HG03469 (cell line): ENCODE measurements around the gene GBA2.

Source experiments
- ATAC-seq: cut with Tn5 transposase; IDR thresholded peaks from one replicate; pipeline ENCODE4 v1.9.1; 2021; ENCODE audit warnings: mild to moderate bottlenecking, moderate library complexity, moderate number of reproducible peaks; ENCODE audit not compliant: unreplicated experiment

The GBA2 gene

DNA sequence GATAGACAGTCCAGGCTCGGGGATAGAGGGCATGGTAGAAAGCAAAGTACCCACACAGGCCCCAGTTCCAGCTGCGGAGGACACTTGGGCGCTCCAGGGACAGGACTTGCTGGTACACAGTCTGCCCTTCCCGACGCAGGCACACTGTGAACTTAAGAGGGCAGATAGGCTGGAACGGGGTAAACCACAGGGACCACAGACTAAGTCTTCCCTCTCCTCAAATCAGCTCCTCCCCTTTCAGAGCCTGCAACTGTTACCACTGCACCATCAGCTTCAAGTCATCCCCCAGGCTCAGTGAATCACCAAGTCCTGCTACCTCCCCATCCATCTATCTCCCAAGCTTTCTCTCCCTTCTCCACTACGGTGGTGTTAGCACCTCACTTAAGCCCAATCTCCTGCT is 7.3 kb downstream of the GBA2 start:
- no peak for ATAC-seq

DNA sequence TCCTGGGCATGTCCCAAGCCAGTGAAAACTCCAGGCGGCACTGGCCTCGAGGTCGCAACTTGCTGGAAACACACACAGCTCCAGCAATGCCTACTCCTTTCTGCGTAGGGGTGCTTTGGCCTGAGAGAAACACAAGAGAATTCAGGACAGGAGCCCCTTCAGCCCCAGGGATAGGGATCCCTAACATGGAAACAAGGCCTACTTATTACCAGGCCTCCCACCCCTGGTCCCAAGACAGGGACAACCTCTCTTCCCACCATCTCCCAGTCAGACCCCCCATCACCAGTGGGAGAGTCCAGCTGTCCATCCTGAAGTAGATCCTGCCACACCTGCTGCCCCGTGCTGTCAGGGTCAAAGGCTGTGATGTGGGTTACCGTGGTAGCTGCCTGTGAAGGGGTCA is 8.8 kb downstream of the GBA2 start:
- no peak for ATAC-seq

DNA sequence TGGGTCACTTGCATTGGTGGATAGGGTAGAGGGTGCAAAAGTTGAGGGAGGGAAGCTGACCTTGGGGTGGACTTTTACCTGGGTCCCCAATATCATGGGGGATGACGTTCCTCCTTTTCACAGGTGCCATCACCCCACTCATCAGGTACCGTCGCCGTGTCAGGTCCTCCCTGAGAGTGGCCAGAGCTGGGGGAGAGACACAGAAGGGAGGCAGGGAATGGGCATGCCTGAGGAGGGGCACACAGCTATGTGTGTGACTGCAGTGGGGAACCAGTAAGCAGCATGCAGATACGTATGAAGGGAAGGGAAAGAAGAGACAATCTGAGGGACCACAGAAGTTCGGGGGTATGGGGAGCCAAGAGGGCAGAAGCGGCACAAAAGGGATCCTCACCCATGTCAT is 10.1 kb downstream of the GBA2 start:
- ATAC-seq, result no peak

DNA sequence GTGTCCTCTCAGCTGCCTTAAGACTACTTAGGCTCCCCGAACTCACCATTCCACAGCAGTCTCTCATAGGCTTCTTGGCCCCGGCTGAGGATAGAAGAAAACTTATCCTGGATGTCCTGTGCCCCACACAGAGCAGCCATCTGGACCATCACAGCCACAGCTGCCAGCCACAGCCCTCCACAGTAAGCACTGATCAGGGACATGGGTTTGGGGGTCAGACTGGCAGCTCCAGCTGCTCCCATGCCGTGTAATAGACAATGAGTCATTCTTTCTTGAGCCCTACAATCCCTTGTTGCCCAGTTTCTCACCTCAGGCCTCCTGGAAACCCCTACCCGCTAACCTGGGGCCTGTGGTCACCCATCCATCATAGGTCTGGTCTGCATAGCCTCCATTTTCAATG is 10.8 kb downstream of the GBA2 start:
- ATAC-seq, result no peak

DNA sequence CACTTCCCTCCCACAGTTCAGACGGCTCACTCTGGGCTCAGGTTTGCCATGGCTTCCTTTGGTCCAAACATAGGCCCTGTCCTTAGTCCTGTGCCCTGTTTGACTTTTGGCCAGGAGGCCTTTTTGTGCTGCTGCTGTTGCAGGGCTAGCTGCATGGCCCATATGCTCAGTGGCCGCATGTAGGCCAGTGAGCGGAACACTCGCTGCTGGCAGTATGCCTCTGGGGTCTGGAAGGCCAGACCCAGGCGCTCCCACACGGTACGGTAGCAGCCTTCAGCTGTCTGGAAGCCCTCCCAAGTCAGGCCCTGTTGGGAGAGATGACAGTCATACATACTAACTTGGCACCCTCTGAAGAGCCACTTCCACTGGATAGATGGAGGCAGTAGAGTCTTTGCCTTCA is 11.9 kb downstream of the GBA2 start:
- ATAC-seq, result no peak

DNA sequence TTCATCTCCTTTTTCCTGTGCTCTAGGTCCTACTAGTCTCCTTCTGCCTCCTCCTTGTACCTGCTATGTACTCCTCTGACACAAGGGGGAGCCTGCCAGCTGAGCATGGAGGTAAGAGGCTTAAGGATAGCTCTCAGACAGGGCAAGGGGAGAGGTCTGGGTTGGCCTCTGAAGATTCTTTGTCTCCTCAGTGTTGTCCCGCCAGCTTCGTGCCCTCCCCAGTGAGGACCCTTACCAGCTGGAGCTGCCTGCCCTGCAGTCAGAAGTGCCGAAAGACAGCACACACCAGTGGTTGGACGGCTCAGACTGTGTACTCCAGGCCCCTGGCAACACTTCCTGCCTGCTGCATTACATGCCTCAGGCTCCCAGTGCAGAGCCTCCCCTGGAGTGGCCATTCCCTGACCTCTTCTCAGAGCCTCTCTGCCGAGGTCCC is 12.8 kb downstream of the GBA2 start:
- ATAC-seq, result no peak

DNA sequence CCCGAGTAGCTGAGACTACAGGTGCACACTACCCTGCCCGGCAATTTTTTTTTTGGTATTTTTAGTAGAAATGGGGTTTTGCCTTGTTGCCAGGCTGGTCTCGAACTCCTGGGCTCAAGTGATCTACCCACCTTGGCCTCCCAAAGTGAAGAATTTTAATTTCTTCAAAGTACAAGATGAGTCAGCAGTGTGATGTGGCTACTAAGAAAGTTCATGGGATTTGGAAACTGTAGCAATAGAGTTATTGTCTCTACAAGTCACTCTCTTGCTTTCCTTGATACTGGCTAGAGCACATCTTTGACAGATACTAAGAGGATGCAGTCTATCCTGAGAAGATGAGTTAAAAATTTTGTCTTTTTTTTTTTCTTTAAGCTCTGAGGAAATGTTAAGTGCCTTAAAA is 14.9 kb downstream of the GBA2 start:
- ATAC-seq, result no peak

DNA sequence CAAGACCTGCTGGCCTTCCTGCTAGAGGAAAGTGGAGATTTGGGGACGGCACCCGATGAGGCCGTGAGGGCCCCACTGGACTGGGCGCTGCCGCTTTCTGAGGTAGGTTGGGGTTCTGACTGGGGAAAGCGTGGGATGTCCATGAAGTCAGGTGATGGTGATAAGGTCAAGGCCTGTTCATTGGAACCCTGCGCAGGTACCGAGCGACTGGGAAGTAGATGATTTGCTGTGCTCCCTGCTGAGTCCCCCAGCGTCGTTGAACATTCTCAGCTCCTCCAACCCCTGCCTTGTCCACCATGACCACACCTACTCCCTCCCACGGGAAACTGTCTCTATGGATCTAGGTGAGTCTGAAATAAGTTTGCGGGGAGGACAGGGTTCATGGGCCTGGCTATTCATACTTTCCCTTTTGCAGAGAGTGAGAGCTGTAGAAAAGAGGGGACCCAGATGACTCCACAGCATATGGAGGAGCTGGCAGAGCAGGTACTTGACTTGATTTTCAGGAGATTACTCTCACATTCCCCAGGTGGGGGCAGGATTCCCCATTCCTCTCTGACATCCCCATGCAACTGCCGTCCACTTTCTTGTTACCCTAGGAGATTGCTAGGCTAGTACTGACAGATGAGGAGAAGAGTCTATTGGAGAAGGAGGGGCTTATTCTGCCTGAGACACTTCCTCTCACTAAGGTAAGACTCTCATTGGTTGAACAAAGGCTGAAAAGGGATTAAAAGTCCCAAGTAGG is 16.1 kb downstream of the GBA2 start:
- no peak for ATAC-seq

DNA sequence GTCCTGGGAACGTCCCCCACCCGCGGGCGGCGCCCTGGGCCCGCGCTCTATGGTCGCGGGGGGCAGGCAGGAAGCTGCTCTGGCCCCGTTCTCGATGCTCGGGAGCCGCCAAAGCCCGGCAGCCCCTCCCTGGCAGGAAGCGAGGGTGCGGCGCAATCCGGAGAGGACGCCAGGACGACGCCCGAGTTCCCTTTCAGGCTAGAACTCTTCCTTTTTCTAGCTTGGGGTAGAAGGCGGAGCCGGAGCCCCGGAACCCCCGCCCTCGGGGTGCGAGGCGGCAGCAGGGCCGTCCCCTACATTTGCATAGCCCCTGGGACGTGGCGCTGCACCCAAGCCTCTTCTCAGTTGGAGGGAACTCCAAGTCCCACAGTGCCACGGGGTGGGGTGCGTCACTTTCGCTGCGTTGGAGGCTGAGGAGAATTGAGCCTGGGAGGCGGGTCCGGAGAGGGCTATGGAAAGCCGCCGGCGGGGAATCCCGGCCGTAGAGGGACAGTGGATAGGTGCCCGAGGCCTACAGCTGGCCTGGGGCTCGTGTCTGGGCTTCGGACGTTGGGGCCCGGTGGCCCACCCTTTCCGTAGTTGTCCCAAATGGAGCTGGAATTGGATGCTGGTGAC is 16.7 kb downstream of the GBA2 start, which contains the start of the genes CREB3 and TLN1:
Gene CREB3, plus strand, starts transcription at position 482 of the 615 bp plus-strand sequence. Its CDS starts 107 bp downstream, at position 589.
Gene TLN1, minus strand, starts transcription at position 11 of the 615 bp plus-strand sequence. CDS start 6,501 bp downstream, outside the sequence.
- ATAC-seq, result peak; percentile 69

DNA sequence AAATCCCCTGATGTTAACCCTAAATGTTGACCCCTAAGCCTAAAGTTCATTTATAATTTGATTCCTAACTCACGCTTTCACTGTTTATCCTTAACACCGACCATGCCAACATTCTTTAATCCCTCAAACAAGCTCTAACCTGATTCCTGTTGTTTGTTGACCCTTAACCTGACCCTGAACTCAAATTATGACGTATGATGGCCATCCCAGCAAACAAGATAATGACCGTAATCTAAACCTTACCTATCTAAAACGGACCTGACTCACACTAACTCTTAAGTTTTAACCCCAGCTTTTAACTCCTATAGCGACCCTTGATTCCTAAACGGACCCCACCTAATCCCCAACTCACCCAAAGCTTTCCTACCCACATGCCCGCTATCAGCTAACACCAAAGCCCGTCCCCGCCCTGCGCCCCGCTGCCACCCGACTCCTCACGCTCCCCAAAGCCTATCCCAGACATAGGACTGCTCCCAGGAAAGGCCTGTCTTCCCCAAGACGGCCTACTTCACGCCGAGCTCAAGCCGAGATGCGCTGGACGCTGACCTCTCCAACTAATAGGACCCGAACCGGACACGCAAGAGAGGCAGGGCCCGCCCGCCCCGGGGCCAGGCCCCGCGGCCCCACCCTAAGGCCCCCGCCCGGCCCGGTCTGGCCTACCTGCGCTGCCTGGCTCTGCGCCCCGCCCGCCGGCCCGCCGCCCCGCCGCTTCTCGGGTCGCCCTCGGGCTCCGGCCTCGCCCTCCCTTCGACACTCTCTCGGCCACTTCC is 17.4 kb downstream of the GBA2 start:
- ATAC-seq, result no peak

DNA sequence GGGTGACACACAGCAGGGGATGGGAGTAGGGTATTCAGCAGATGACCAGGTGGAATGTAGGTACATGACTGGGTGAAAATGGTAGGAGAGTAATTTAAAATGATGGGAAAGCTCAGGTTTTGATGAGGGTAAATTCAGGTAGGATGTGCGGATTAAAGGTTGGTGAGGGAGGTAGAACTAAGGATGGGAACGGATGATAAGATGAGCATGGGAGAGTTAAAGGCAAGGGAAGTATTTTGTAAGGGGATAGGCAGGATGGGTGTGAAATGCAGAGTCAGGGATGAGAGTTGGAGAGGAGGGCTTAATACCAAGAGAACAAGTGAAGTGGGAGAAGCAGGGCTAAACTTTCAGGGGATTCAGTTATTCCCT is 18.6 kb downstream of the GBA2 start:
- no peak for ATAC-seq

DNA sequence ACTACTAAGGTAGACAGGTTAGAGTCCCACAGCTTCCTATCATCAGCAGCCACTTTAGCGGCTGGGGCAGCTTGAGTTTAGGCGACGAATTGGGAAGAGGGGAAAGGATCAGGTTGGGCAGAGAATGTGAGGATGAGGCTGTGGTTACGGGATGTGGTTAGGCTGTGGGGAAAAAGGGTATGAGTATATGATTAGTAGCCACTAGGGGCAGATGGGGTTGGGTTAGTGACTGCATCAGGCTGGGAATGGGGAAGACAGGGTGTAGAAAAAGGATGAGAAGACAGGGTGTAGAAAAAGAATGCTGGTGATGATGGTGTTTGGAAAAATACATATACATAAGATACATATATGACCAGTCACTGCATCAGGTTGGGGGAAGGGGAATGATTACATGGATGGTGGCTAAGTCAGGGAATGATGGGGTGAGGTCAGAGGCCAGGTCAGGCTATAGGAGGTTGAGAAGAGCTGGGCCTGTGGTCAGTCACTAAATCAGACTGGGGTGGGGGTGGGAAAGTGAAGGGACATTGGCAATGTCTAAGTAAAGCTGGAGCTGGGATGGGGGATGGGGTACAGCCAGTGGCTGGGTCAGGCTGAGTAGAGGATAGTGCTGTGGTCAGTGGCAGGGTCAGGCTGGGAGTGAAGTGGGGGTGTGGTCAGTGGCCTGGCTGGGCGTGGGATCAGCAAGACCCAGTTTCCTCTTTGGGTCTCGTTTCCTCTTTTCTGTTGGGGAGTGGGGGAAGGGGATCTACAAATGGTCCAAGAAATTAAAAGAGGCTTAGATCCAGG is 19.1 kb downstream of the GBA2 start:
- ATAC-seq, result no peak

DNA sequence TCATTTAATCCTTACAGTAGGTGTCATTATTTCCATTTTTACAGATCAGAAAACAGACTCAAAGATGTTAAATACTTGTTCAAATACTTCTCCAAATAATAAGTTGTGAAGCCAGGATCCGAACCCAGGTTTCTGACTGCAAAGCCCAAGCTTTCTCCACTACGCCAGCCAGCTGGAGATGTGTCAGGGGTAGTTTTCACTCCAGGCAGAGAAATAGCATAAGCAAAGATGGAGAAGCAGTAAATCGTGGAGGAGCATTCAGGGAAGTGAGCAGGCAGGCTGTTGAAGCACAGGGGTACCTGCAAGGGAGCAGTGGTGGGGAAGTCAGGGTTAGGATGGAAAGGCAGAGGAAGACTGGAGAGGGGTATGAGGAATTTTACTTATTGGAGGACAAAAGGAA is 19.9 kb downstream of the GBA2 start:
- ATAC-seq, result no peak

DNA sequence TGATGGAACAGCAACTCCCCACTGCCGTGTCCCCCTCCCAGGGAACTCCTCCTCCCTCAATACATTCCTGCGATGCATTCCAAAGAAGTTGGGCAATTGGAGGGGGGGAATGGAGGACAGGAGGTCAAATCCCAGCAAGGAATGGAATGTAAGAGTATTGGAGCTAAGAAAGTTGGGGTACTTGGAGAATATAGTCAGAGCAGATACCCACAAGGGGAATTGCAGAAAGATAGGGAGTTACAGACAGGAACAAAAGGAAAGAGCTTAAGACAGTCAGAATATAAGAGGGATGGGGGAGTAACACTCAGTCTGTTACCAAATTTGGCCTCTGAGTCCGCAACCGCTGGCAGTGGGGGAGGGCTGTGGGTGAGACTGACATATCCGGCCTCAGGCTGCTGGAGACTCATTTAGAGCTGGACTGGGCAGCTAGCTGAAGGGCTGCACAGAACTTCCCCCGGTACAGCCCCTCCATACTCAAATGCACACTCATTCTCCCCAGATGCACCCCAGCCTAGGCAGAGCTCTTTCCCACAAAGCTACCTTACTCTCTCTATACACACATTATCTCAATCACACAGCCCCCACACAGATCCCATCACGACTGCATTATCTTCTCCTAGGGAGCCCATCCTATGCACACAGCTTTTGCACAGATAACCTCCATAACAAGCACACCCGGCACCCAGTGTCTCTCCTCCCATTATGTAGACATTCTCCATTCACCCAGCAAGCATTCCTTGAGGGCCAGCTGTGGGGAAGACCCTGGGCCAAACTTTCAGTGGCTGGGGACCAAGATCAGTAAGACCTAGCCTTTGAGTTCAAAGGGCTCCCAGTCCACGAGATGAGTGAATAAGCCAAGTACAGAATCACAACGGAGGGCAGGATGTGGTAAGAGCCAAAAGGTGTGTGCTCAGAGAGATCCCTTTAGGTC is 20.7 kb downstream of the GBA2 start:
- ATAC-seq, result no peak

DNA sequence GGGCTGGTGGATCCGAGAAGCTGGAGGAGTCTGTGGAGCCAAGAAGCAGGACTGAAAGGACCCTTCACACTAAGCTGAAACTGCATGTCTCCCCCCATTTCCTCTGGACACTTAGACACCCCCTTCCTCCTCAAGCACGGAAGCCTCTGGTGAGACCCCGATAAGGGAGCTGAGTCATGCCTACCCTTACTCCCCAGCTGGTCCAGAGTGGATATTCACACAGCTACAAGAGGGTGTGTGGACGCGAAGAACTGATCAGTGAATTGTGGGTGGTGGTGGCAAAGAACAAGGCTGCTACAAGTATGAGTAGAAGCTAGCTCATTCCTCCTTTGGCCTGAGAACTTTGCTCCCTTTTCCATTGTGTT is 21.4 kb downstream of the GBA2 start:
- ATAC-seq, result no peak

DNA sequence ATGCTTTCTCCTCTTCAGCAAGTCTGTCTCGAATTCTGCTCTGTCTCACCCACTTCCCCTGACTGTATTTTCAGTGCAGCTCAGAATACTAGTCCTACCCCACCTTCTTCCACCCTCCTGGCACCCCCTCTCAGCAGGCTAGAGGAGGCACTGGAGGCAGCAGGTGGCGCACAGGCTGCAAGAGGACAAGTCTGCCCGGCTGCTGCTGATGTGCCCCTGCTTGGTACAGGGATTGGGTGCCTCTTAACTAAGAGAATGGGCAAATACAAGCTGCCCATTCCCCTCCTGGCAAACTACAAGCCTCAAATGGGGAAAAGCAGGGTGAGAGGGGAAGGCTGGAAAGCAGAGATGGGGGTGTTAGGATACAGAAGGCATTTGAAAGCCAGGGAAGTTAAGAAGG is 22.1 kb downstream of the GBA2 start:
- no peak for ATAC-seq

DNA sequence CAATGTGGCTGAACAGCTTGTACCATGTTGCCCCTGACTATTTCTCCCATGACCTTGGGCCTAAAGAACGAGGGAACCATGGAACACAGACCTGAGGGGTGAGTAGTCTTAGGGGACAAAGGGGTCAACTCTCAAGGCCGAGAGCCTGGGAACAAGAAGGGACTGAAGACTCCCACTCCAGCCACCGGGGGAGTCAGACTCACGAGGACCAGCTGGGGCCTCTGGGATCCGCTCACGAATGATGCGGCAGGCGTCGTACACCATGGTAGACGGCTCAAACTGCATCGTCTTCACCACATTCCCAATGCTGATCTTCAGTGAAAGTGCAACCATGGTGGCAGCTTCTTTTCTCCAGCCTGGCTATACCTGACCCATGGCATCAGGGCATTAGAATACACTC is 23.7 kb downstream of the GBA2 start:
- no peak for ATAC-seq

DNA sequence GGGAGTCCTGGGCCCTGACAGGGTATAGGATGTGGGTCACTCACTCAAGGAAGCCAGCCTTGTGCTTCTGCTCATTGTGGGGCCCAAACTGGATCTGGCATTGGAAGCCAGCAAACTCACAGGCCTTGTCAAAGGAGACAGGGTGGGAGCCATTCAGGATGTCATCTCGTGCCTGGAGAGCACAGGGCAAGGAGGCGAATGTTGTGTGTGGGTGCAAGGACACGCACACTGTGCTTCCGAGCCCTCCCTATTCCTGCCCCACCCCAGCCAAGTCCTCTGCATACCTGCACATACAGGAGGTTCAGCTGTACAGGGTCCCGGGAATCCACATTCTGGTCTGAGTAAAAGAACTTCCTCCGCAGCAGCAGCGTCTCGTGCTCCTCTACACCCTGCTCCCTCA is 25.1 kb downstream of the GBA2 start:
- no peak for ATAC-seq

DNA sequence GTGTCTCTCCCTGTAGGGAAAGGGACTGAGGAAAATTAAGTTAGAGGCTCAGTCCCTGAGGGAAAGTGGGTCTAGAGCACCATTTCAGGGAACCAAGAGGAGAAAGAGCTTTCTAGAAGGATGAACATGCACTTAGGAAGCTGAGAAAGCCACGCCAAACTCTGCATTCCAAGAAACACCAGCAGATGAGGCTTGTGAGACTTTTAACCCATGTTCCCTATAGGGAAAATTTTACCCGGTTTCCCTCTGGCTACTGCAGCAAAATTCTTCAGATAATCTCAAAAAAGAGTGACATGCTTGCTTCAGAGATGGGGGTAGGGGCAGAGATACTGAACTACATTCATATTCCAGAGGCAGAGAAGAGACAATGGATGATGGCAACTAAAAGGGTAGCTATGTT is 25.6 kb downstream of the GBA2 start:
- ATAC-seq, result no peak

DNA sequence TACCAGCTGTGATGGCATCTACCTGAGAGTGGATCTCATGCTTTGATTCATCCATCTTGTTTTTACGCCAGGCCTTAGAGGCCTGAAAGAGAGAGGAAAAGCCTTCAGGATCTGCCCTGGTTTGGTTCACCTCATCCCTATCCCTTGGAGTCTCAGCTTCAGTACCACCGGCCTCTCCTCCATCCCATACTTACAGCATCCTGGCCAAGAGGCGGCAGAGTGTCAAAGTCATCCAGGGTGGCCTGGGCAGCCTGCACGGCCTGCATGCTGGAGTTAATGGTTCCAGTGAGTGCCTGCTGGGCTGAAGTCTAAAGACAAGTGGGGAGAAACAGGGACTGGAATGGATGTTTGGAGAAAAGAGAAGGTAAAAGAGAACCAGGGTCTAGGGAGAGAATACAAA is 29.5 kb downstream of the GBA2 start:
- no peak for ATAC-seq
